Neural cell (in vitro differentiated cells): Measurements from ENCODE around the gene LANCL3.

Experiments
- CTCF ChIP-seq: fragments of 450-650 bp; IDR thresholded peaks from 2 replicates; pipeline ENCODE4 v1.5.1; 2014; ENCODE audit warnings: antibody characterized with exemption, mild to moderate bottlenecking, moderate library complexity; ENCODE audit not compliant: poor library complexity, severe bottlenecking
- EP300 ChIP-seq: fragments of 450-650 bp; conservative IDR thresholded peaks from 2 replicates; pipeline ENCODE4 v1.6.1; 2014; ENCODE audit warnings: antibody characterized with exemption, mild to moderate bottlenecking, moderate library complexity; ENCODE audit not compliant: poor library complexity, severe bottlenecking
- EZH2 ChIP-seq: fragments of 200-600, 300-800 bp; shearing (Covaris generic), sonication (generic); IDR thresholded peaks from 2 replicates; pipeline ENCODE4 v1.6.1; 2014; ENCODE audit warnings: antibody characterized with exemption, low read length, borderline replicate concordance, mild to moderate bottlenecking; ENCODE audit not compliant: insufficient read depth, poor library complexity, severe bottlenecking
- MXI1 ChIP-seq: fragments of 450-650 bp; conservative IDR thresholded peaks from 2 replicates; pipeline ENCODE4 v1.6.1; 2014; ENCODE audit warnings: antibody characterized with exemption, mild to moderate bottlenecking; ENCODE audit not compliant: poor library complexity, severe bottlenecking
- POLR2AphosphoS5 ChIP-seq: IDR thresholded peaks from 2 replicates; pipeline ENCODE4 v1.6.1; 2012
- RAD21 ChIP-seq: fragments of 450-650 bp; conservative IDR thresholded peaks from 2 replicates; pipeline ENCODE4 v1.6.1; 2014; ENCODE audit warnings: antibody characterized with exemption, mild to moderate bottlenecking, moderate library complexity
- SMC3 ChIP-seq: fragments of 450-650 bp; conservative IDR thresholded peaks from 2 replicates; pipeline ENCODE4 v1.6.1; 2014; ENCODE audit warnings: antibody characterized with exemption, mild to moderate bottlenecking, moderate library complexity; ENCODE audit not compliant: poor library complexity
- TAF1 ChIP-seq: IDR thresholded peaks from 2 replicates; pipeline ENCODE4 v1.6.1; 2012; ENCODE audit warnings: low read depth
- TF ChIP-seq, protein P1 (sequence below): IDR thresholded peaks from 2 replicates; pipeline ENCODE4 v1.6.1; 2012; ENCODE audit warnings: borderline replicate concordance

DNA sequence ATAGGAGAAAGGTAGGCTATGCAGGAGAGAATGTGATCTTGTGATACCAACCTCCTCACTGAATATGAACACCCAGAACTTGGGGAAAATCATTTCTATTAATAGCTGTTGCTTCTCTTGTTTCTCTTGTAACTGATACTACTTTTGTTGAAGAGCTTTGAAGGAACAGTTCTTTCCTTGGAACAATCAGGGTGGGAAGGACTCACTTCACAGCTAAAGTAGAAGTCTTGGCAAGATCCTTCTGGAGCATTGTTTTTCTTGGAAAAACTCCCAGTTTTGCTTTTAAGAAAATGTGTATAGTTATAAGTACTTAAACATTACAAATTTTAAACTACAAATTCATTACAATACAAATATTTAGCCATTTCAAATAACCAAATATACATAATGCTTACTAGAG, 95.1 kb downstream of the LANCL3 start:
- TF ChIP-seq CTCF: no peak
- TF ChIP-seq EP300: no peak
- TF ChIP-seq, protein P1, sequence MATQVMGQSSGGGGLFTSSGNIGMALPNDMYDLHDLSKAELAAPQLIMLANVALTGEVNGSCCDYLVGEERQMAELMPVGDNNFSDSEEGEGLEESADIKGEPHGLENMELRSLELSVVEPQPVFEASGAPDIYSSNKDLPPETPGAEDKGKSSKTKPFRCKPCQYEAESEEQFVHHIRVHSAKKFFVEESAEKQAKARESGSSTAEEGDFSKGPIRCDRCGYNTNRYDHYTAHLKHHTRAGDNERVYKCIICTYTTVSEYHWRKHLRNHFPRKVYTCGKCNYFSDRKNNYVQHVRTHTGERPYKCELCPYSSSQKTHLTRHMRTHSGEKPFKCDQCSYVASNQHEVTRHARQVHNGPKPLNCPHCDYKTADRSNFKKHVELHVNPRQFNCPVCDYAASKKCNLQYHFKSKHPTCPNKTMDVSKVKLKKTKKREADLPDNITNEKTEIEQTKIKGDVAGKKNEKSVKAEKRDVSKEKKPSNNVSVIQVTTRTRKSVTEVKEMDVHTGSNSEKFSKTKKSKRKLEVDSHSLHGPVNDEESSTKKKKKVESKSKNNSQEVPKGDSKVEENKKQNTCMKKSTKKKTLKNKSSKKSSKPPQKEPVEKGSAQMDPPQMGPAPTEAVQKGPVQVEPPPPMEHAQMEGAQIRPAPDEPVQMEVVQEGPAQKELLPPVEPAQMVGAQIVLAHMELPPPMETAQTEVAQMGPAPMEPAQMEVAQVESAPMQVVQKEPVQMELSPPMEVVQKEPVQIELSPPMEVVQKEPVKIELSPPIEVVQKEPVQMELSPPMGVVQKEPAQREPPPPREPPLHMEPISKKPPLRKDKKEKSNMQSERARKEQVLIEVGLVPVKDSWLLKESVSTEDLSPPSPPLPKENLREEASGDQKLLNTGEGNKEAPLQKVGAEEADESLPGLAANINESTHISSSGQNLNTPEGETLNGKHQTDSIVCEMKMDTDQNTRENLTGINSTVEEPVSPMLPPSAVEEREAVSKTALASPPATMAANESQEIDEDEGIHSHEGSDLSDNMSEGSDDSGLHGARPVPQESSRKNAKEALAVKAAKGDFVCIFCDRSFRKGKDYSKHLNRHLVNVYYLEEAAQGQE: no peak
- no peak for TF ChIP-seq MXI1
- no peak for TF ChIP-seq EZH2
- no peak for TF ChIP-seq TAF1
- TF ChIP-seq RAD21: no peak
- no peak for TF ChIP-seq POLR2AphosphoS5
- TF ChIP-seq SMC3: no peak
